GM23338 (cell line): Measurements from ENCODE around the gene DCBLD1. TPM values are rescaled to one million over a fixed set of nuclear protein-coding genes. Genes with fewer than 3 reads are reported as not detected.
A peak's percentile ranks its signal among the peaks of the same experiment; 100 is the strongest.

Experiments
- ATAC-seq: fragments of 200-7000 bp; cut with Tn5 transposase; 3 replicates; pipeline ENCODE4 v1.9.1; 2020
- DNase-seq: peaks from one replicate; pipeline ENCODE4 v3.0.0-alpha.2; 2015; ENCODE audit warnings: low spot score
- H2AFZ ChIP-seq: fragments of 200-600 bp; sonication (generic); 2 replicates; pipeline ENCODE4 v1.8.0; 2016; ENCODE audit warnings: antibody characterized with exemption, mild to moderate bottlenecking, moderate library complexity
- H3F3A ChIP-seq: fragments of 200-600 bp; sonication (generic); replicated peaks from 2 replicates; pipeline ENCODE4 v1.8.0; 2017; ENCODE audit warnings: antibody characterized with exemption, mixed run types, low read depth
- H3K27ac ChIP-seq: fragments of 200-600 bp; sonication (generic); 2 replicates; pipeline ENCODE4 v1.6.1; 2016; ENCODE audit warnings: low read depth
- H3K27me3 ChIP-seq: fragments of 200-600 bp; sonication (generic); 2 replicates; pipeline ENCODE4 v1.8.0; 2016; ENCODE audit warnings: mild to moderate bottlenecking, mixed run types, moderate library complexity; ENCODE audit not compliant: insufficient read depth
- H3K36me3 ChIP-seq: fragments of 200-600 bp; sonication (generic); 2 replicates; pipeline ENCODE4 v1.8.0; 2016; ENCODE audit warnings: mild to moderate bottlenecking; ENCODE audit not compliant: insufficient read depth
- H3K4me1 ChIP-seq: fragments of 200-600 bp; sonication (generic); 2 replicates; pipeline ENCODE4 v1.8.0; 2016; ENCODE audit warnings: mild to moderate bottlenecking, moderate library complexity; ENCODE audit not compliant: insufficient read depth
- H3K4me2 ChIP-seq: fragments of 200-600 bp; sonication (generic); 2 replicates; pipeline ENCODE4 v1.7.1; 2017; ENCODE audit warnings: mixed run types
- H3K4me3 ChIP-seq: fragments of 200-600 bp; sonication (generic); 2 replicates; pipeline ENCODE4 v1.6.1; 2016; ENCODE audit warnings: mixed run types
- H3K79me2 ChIP-seq: fragments of 200-600 bp; sonication (generic); replicated peaks from 2 replicates; pipeline ENCODE4 v1.8.0; 2017; ENCODE audit warnings: mild to moderate bottlenecking; ENCODE audit not compliant: insufficient read depth
- H3K9me2 ChIP-seq: fragments of 200-600 bp; sonication (generic); 2 replicates; pipeline ENCODE4 v1.8.0; 2017; ENCODE audit not compliant: insufficient read depth
- H4K20me1 ChIP-seq: fragments of 200-600 bp; sonication (generic); replicated peaks from 2 replicates; pipeline ENCODE4 v1.8.0; 2017; ENCODE audit warnings: mild to moderate bottlenecking; ENCODE audit not compliant: insufficient read depth
- H3K27ac Mint-ChIP-seq: 2 replicates; pipeline ENCODE4 v1.8.0; 2020; ENCODE audit warnings: inconsistent platforms, mild to moderate bottlenecking, moderate library complexity, mixed read lengths
- H3K27me3 Mint-ChIP-seq: 3 replicates; pipeline ENCODE4 v1.8.0; 2022; ENCODE audit warnings: low read depth, mild to moderate bottlenecking, moderate library complexity, mixed read lengths, inconsistent platforms; ENCODE audit not compliant: insufficient read depth, poor library complexity
- H3K36me3 Mint-ChIP-seq: 3 replicates; pipeline ENCODE4 v1.8.0; 2021; ENCODE audit warnings: low read depth, mild to moderate bottlenecking, inconsistent platforms, moderate library complexity, mixed read lengths
- H3K4me1 Mint-ChIP-seq: 3 replicates; pipeline ENCODE4 v1.8.0; 2020; ENCODE audit warnings: mild to moderate bottlenecking, inconsistent platforms, mixed read lengths
- H3K4me3 Mint-ChIP-seq: 3 replicates; pipeline ENCODE4 v1.8.0; 2021; ENCODE audit warnings: moderate library complexity, mild to moderate bottlenecking, inconsistent platforms, mixed read lengths
- H3K9me3 Mint-ChIP-seq: 3 replicates; pipeline ENCODE4 v1.8.0; 2020; ENCODE audit warnings: moderate library complexity, mild to moderate bottlenecking, inconsistent platforms, mixed read lengths
- CREB1 ChIP-seq: fragments of 250-450 bp; sonication (Bioruptor Pico); IDR thresholded peaks from 2 replicates; pipeline ENCODE4 v1.5.0; 2020; ENCODE audit warnings: low read depth, mild to moderate bottlenecking, moderate library complexity
- CTCF ChIP-seq, 2 experiments: fragments of 200-600 bp in 1 of 2; sonication (generic) in 1 of 2; conservative IDR thresholded peaks; 2 replicates each; pipeline versions ENCODE4 v1.5.1 to v1.6.1; 2016 to 2017; ENCODE audit warnings: antibody characterized with exemption in 2 of 2, low read depth in 2 of 2, mild to moderate bottlenecking in 2 of 2, moderate library complexity in 1 of 2
- EZH2 ChIP-seq: fragments of 200-600 bp; sonication (generic); IDR thresholded peaks from one replicate; pipeline ENCODE4 v1.8.0; 2017; ENCODE audit warnings: antibody characterized with exemption, mild to moderate bottlenecking, low read depth; ENCODE audit not compliant: unreplicated experiment
- JUNB ChIP-seq: IDR thresholded peaks from one replicate; pipeline ENCODE4 v1.6.1; 2016; ENCODE audit warnings: antibody characterized with exemption; ENCODE audit not compliant: unreplicated experiment
- POLR2AphosphoS5 ChIP-seq: IDR thresholded peaks from 2 replicates; pipeline ENCODE4 v1.6.1; 2016; ENCODE audit warnings: antibody characterized with exemption, low read depth
- ZNF114 ChIP-seq: fragments of 250-450 bp; sonication (Bioruptor Pico); IDR thresholded peaks from 2 replicates; pipeline ENCODE4 v1.5.0; 2020; ENCODE audit warnings: mild to moderate bottlenecking, moderate library complexity
- polyA plus RNA-seq: library from polyadenylated mRNA; unstranded; fragments of >200 nt; fragmentation: Nextera tagmentation; extraction: Ambion mirVana; gene quantifications from 2 replicates; pipeline ENCODE4 v1.2.1, GENCODE V29; 2016
- total RNA-seq: library from RNA; depleted of rRNA; stranded (reverse); fragments of >200 nt; shearing (Covaris generic); gene quantifications from 2 replicates; pipeline ENCODE4 v1.2.3, GENCODE V29; 2014
- TF ChIP-seq, protein P1 (sequence below): IDR thresholded peaks from 2 replicates; pipeline ENCODE4 v1.6.1; 2016; ENCODE audit warnings: antibody characterized with exemption
- TF ChIP-seq, protein P2 (sequence below): IDR thresholded peaks from one replicate; pipeline ENCODE4 v1.6.1; 2018; ENCODE audit warnings: antibody characterized with exemption; ENCODE audit not compliant: unreplicated experiment

DCBLD1 gene
- total and polyA plus RNA-seq, 2 experiments from 2014 or later, result 4.2 to 7.6 TPM

DNA sequence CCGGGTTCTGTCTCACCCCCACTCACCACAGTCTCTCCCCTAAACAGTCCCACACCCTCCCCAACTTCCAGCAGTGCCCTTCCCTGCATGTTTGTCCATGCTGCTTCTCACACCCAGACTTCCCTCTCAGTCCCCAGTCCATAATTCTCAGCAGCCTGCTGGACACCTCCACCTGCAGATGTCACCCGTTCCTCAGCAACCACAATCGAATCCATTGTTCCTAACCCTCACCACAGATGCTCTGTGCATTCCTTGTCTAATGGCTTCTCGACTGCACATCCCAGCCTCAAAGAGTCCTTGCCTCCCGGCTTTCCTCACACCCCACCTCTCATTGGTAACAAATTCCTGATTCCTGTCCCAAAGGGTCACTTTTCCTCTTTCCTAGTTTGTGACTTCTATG lies 64.2 kb downstream of the DCBLD1 start:
- Mint-ChIP-seq H3K9me3 (no peaks in the 10 kb centered on the region), H3K27me3 (peaks cover 3% of the 10 kb centered on the region), H3K4me3 (no peak overlapping the region), H3K27ac (no peak overlapping the region), H3K36me3 (0 out of 3 replicates have a peak, but pooled peaks cover 3% of the 10 kb centered on the region), H3K4me1 (peaks cover 31% of the 10 kb centered on the region)
- Histone ChIP-seq H2AFZ (no peak overlapping the region), H3K4me1 (peaks cover 30% of the 10 kb centered on the region), H3K27me3 (peaks cover 25% of the 10 kb centered on the region), H3K4me3 (no peak overlapping the region), H3K36me3 (no peaks in the 10 kb centered on the region), H4K20me1 (no peaks in the 10 kb centered on the region), H3K27ac (no peak overlapping the region), H3K9me2 (no peaks in the 10 kb centered on the region), H3K79me2 (no peaks in the 10 kb centered on the region), H3F3A (no peaks in the 10 kb centered on the region), H3K4me2 (no peak overlapping the region)
- ATAC-seq (no peak), DNase-seq (no peak)
- TF ChIP-seq EZH2, result no peak
- TF ChIP-seq JUNB, result no peak
- no peak for TF ChIP-seq ZNF114 (CRISPR knock-in tag)
- TF ChIP-seq, protein P1, sequence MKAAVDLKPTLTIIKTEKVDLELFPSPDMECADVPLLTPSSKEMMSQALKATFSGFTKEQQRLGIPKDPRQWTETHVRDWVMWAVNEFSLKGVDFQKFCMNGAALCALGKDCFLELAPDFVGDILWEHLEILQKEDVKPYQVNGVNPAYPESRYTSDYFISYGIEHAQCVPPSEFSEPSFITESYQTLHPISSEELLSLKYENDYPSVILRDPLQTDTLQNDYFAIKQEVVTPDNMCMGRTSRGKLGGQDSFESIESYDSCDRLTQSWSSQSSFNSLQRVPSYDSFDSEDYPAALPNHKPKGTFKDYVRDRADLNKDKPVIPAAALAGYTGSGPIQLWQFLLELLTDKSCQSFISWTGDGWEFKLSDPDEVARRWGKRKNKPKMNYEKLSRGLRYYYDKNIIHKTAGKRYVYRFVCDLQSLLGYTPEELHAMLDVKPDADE, result no peak
- no peak for TF ChIP-seq CREB1
- no peak for TF ChIP-seq POLR2AphosphoS5
- TF ChIP-seq, protein P2, sequence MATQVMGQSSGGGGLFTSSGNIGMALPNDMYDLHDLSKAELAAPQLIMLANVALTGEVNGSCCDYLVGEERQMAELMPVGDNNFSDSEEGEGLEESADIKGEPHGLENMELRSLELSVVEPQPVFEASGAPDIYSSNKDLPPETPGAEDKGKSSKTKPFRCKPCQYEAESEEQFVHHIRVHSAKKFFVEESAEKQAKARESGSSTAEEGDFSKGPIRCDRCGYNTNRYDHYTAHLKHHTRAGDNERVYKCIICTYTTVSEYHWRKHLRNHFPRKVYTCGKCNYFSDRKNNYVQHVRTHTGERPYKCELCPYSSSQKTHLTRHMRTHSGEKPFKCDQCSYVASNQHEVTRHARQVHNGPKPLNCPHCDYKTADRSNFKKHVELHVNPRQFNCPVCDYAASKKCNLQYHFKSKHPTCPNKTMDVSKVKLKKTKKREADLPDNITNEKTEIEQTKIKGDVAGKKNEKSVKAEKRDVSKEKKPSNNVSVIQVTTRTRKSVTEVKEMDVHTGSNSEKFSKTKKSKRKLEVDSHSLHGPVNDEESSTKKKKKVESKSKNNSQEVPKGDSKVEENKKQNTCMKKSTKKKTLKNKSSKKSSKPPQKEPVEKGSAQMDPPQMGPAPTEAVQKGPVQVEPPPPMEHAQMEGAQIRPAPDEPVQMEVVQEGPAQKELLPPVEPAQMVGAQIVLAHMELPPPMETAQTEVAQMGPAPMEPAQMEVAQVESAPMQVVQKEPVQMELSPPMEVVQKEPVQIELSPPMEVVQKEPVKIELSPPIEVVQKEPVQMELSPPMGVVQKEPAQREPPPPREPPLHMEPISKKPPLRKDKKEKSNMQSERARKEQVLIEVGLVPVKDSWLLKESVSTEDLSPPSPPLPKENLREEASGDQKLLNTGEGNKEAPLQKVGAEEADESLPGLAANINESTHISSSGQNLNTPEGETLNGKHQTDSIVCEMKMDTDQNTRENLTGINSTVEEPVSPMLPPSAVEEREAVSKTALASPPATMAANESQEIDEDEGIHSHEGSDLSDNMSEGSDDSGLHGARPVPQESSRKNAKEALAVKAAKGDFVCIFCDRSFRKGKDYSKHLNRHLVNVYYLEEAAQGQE, result no peak

DNA sequence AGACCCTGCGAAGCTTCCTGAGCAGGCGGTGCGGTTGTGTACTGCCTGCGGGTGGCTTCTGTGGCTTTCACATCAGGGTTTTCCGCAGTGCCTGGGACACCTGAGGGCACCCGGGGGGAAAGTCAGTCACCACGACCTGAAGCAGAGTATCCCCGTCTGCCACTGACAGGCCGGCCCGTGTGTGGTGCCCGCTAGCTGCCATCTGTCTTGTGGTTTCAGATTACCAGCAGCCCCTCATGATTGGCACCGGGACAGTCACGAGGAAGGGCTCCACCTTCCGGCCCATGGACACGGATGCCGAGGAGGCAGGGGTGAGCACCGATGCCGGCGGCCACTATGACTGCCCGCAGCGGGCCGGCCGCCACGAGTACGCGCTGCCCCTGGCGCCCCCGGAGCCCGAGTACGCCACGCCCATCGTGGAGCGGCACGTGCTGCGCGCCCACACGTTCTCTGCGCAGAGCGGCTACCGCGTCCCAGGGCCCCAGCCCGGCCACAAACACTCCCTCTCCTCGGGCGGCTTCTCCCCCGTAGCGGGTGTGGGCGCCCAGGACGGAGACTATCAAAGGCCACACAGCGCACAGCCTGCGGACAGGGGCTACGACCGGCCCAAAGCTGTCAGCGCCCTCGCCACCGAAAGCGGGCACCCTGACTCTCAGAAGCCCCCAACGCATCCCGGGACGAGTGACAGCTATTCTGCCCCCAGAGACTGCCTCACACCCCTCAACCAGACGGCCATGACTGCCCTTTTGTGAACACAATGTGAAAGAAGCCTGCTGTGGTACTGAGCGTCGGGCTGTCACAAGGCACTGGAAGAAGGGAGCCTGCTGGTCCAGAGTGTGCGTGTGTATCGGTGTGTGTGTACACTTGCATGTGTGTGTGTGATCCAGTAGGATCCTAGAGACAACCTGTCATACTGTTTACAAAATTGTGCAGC lies 65.5 kb downstream of the DCBLD1 start:
- Mint-ChIP-seq H3K27ac (no peak overlapping the region), H3K4me1 (peaks cover 28% of the 10 kb centered on the region), H3K36me3 (0 out of 3 replicates have a peak, but pooled peaks cover 3% of the 10 kb centered on the region), H3K27me3 (peaks cover 3% of the 10 kb centered on the region), H3K9me3 (no peaks in the 10 kb centered on the region), H3K4me3 (peak overlapping the region; percentile 66)
- Histone ChIP-seq H3K27me3 (peaks cover 25% of the 10 kb centered on the region), H3K27ac (no peak overlapping the region), H4K20me1 (no peaks in the 10 kb centered on the region), H2AFZ (peak overlapping the region; percentile 92), H3K36me3 (no peaks in the 10 kb centered on the region), H3K79me2 (no peaks in the 10 kb centered on the region), H3F3A (no peaks in the 10 kb centered on the region), H3K4me3 (peak overlapping the region; percentile 65), H3K4me2 (peak overlapping the region; percentile 92), H3K9me2 (no peaks in the 10 kb centered on the region), H3K4me1 (peaks cover 30% of the 10 kb centered on the region)
- peak; percentile 92 for ATAC-seq
- peak; percentile 84 for DNase-seq
- TF ChIP-seq, protein P1, result no peak
- peak in 1 of 2 experiments; percentile 49; a peak in 2 of 4 replicates for TF ChIP-seq CTCF (conservative IDR thresholded peaks at IDR 0.05; ENCODE audit: low read depth in 2 of 2)
